Parathyroid adenoma (tissue), 2 donors: ENCODE data around the gene RABGEF1.
"Not testable (repeated sequence)": the region's sequence is repeated elsewhere in the genome, so short reads cannot be mapped to it uniquely, and the experiment has no call there.

ENCODE experiments used
- H2AFZ ChIP-seq: fragments of 300-600 bp; sonication (generic); one replicate; pipeline ENCODE4 v1.7.0; 2017; ENCODE audit warnings: antibody characterized with exemption, mild to moderate bottlenecking
- H3K27ac ChIP-seq: fragments of 300-600 bp; sonication (generic); one replicate; pipeline ENCODE4 v1.7.0; 2017
- H3K27me3 ChIP-seq: fragments of 300-600 bp; sonication (generic); one replicate; pipeline ENCODE4 v1.7.0; 2017; ENCODE audit warnings: low read length; ENCODE audit not compliant: control insufficient read depth, insufficient read depth
- H3K36me3 ChIP-seq: fragments of 300-600 bp; sonication (generic); one replicate; pipeline ENCODE4 v1.7.0; 2017; ENCODE audit warnings: low read length; ENCODE audit not compliant: control insufficient read depth, insufficient read depth
- H3K4me1 ChIP-seq: fragments of 300-600 bp; sonication (generic); one replicate; pipeline ENCODE4 v1.7.0; 2017; ENCODE audit warnings: control low read depth
- H3K4me2 ChIP-seq: fragments of 300-600 bp; sonication (generic); one replicate; pipeline ENCODE4 v1.7.0; 2017; ENCODE audit warnings: low read length
- H3K4me3 ChIP-seq: fragments of 300-600 bp; sonication (generic); one replicate; pipeline ENCODE4 v1.7.0; 2017; ENCODE audit warnings: low read depth, low read length
- H3K79me2 ChIP-seq: fragments of 300-600 bp; sonication (generic); one replicate; pipeline ENCODE4 v1.7.0; 2017; ENCODE audit warnings: control low read depth
- H3K9ac ChIP-seq: fragments of 300-600 bp; sonication (generic); one replicate; pipeline ENCODE4 v1.7.0; 2017; ENCODE audit warnings: mild to moderate bottlenecking
- H3K9me3 ChIP-seq: fragments of 300-600 bp; sonication (generic); one replicate; pipeline ENCODE4 v1.7.0; 2017; ENCODE audit warnings: low read length; ENCODE audit not compliant: control insufficient read depth
- TF ChIP-seq, protein P1 (sequence below): fragments of 300-600 bp; sonication (generic); IDR thresholded peaks from one replicate; pipeline ENCODE4 v1.7.0; 2017; ENCODE audit warnings: antibody characterized with exemption, mild to moderate bottlenecking
- donor health status: primary hyperparathyroidism.

The RABGEF1 gene

GRCh38 chr7:66837661-66838060 lies 97.1 kb downstream of the RABGEF1 start:
- Histone ChIP-seq H3K36me3 (no peaks in the 10 kb centered on the region), H3K9ac (no peak overlapping the region), H3K4me2 (no peak overlapping the region), H3K4me1 (no peaks in the 10 kb centered on the region), H3K4me3 (no peak overlapping the region), H2AFZ (no peak overlapping the region), H3K27ac (no peak overlapping the region), H3K27me3 (no peaks in the 10 kb centered on the region), H3K79me2 (no peaks in the 10 kb centered on the region), H3K9me3 (no peaks in the 10 kb centered on the region)
- TF ChIP-seq, protein P1, sequence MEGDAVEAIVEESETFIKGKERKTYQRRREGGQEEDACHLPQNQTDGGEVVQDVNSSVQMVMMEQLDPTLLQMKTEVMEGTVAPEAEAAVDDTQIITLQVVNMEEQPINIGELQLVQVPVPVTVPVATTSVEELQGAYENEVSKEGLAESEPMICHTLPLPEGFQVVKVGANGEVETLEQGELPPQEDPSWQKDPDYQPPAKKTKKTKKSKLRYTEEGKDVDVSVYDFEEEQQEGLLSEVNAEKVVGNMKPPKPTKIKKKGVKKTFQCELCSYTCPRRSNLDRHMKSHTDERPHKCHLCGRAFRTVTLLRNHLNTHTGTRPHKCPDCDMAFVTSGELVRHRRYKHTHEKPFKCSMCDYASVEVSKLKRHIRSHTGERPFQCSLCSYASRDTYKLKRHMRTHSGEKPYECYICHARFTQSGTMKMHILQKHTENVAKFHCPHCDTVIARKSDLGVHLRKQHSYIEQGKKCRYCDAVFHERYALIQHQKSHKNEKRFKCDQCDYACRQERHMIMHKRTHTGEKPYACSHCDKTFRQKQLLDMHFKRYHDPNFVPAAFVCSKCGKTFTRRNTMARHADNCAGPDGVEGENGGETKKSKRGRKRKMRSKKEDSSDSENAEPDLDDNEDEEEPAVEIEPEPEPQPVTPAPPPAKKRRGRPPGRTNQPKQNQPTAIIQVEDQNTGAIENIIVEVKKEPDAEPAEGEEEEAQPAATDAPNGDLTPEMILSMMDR: no peak

- H3K36me3 ChIP-seq: no peaks in the 10 kb centered on the region
- H3K4me1 ChIP-seq: peaks cover 6% of the 10 kb centered on the region
- H3K27ac ChIP-seq: no peak overlapping the region
- no peaks in the 10 kb centered on the region for H3K79me2 ChIP-seq
- H3K27me3 ChIP-seq: no peaks in the 10 kb centered on the region
- H2AFZ ChIP-seq: no peak overlapping the region
- H3K4me2 ChIP-seq: no peak overlapping the region
- TF ChIP-seq, protein P1: no peak
- no peak overlapping the region for H3K9ac ChIP-seq
- H3K4me3 ChIP-seq: no peak overlapping the region
- no peaks in the 10 kb centered on the region for H3K9me3 ChIP-seq
These were observed 99.3 kb downstream of the RABGEF1 start for GRCh38 chr7:66839814-66840213.

- Histone ChIP-seq H3K27ac (no peak overlapping the region), H3K36me3 (no peaks in the 10 kb centered on the region), H3K4me2 (no peak overlapping the region), H3K4me3 (no peak overlapping the region), H3K9me3 (no peaks in the 10 kb centered on the region), H3K4me1 (peaks cover 6% of the 10 kb centered on the region), H3K79me2 (no peaks in the 10 kb centered on the region), H2AFZ (no peak overlapping the region), H3K27me3 (no peaks in the 10 kb centered on the region), H3K9ac (no peak overlapping the region)
- TF ChIP-seq, protein P1: no peak
These were observed 99.8 kb downstream of the RABGEF1 start for GRCh38 chr7:66840316-66840715.

DNA sequence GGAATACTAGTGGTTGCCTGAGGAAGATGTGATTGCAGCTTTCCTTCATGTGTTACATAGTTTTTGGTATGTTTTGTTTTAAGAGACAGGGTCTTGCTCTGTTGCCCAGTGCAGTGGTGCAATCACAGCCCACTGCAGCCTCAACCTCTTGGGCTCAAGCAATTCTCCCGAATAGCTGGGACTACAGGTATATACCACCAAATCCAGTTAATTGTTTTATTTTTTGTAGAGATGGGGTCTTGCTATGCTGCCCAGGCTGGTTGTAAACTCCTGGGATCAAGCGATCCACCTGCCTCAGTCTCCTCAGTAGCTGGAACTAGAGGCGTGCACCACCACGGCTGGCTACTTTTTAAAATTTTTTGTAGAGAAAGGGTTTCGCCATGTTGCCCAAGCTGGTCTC lies 101.4 kb downstream of the RABGEF1 start:
- TF ChIP-seq, protein P1: no peak
- peaks cover 9% of the 10 kb centered on the region for H3K4me1 ChIP-seq
- H3K36me3 ChIP-seq: no peaks in the 10 kb centered on the region
- no peak overlapping the region for H3K4me2 ChIP-seq
- no peak overlapping the region for H3K4me3 ChIP-seq
- H3K9me3 ChIP-seq: no peaks in the 10 kb centered on the region
- H2AFZ ChIP-seq: no peak overlapping the region
- H3K79me2 ChIP-seq: no peaks in the 10 kb centered on the region
- no peak overlapping the region for H3K9ac ChIP-seq
- H3K27me3 ChIP-seq: no peaks in the 10 kb centered on the region
- no peak overlapping the region for H3K27ac ChIP-seq

DNA sequence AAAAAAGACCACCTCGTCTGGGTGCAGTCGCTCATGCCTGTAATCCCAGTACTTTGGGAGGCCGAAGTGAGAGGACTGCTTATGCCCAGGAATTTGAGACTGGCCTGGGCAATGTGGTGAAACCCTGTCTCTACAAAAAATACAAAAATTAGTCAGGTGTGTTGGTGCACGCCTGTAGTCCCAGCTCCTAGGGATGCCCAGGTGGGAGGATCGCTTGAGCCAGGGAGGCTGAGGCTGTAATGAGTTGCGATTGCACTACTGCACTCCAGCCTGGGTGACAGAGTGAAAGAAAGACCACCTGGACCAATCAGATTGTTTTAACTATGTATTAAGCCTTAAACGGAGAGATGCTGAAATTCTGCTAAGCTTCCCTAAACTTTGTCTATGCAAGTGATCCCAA lies 103.0 kb downstream of the RABGEF1 start:
- H3K4me3 ChIP-seq: not testable (repeated sequence)

More for the DNA sequence above, 103.0 kb downstream of the RABGEF1 start:
- Histone ChIP-seq H3K4me2 (peak overlapping the region; percentile 96), H3K27ac (peak overlapping the region; percentile 85), H2AFZ (peak overlapping the region; percentile 99)
- H3K4me1 ChIP-seq, H3K9me3 ChIP-seq, H3K79me2 ChIP-seq, H3K27me3 ChIP-seq, H3K9ac ChIP-seq, H3K36me3 ChIP-seq: not testable (repeated sequence)
